Fibroblast of mammary gland (primary cell): ENCODE measurements around the gene TBC1D17.

Source experiments
- DNase-seq: peaks from one replicate; pipeline ENCODE4 v3.0.0-alpha.2; 2010; ENCODE audit warnings: low read depth
- H3K4me3 ChIP-seq: 2 replicates; pipeline ENCODE4 v1.5.1; 2011; ENCODE audit warnings: low read depth, mild to moderate bottlenecking, low read length, moderate library complexity; ENCODE audit not compliant: control insufficient read depth
- CTCF ChIP-seq: conservative IDR thresholded peaks from 2 replicates; pipeline ENCODE4 v1.5.1; 2011; ENCODE audit warnings: low read depth, low read length, inconsistent platforms; ENCODE audit not compliant: control insufficient read depth, insufficient read depth

TBC1D17 gene

GRCh38 chr19:49887037-49887664 is 9.6 kb downstream of the TBC1D17 start:
- no peak for TF ChIP-seq CTCF
- no peak overlapping the region for H3K4me3 ChIP-seq
- DNase-seq = no peak

GRCh38 chr19:49887665-49888509 is 10.4 kb downstream of the TBC1D17 start:
- DNase-seq = no peak
- no peak for TF ChIP-seq CTCF
- no peak overlapping the region for H3K4me3 ChIP-seq

- H3K4me3 ChIP-seq = no peak overlapping the region
- no peak for DNase-seq
- no peak for TF ChIP-seq CTCF
Measured at GRCh38 chr19:49888510-49888824, 11.0 kb downstream of the TBC1D17 start.

- no peak for DNase-seq
- no peak for TF ChIP-seq CTCF
- H3K4me3 ChIP-seq = no peak overlapping the region
Measured at GRCh38 chr19:49889038-49889686, 11.7 kb downstream of the TBC1D17 start.

- peak; percentile 53 for TF ChIP-seq CTCF
- DNase-seq = peak; percentile 74
- no peak overlapping the region for H3K4me3 ChIP-seq
Measured at GRCh38 chr19:49889687-49890348, 12.3 kb downstream of the TBC1D17 start.
